Hematopoietic multipotent progenitor cell treated with erythropoietin and hydrocortisone succinate and interleukin-3 and kit ligand, for 15 days (in vitro differentiated cells): ENCODE data around the gene PRPF19.
A peak's percentile ranks its signal among the peaks of the same experiment; 100 is the strongest.

ENCODE experiments used
- DNase-seq: peaks from one replicate; pipeline ENCODE4 v3.0.0-alpha.2; 2015; ENCODE audit warnings: low spot score

The PRPF19 gene

DNA sequence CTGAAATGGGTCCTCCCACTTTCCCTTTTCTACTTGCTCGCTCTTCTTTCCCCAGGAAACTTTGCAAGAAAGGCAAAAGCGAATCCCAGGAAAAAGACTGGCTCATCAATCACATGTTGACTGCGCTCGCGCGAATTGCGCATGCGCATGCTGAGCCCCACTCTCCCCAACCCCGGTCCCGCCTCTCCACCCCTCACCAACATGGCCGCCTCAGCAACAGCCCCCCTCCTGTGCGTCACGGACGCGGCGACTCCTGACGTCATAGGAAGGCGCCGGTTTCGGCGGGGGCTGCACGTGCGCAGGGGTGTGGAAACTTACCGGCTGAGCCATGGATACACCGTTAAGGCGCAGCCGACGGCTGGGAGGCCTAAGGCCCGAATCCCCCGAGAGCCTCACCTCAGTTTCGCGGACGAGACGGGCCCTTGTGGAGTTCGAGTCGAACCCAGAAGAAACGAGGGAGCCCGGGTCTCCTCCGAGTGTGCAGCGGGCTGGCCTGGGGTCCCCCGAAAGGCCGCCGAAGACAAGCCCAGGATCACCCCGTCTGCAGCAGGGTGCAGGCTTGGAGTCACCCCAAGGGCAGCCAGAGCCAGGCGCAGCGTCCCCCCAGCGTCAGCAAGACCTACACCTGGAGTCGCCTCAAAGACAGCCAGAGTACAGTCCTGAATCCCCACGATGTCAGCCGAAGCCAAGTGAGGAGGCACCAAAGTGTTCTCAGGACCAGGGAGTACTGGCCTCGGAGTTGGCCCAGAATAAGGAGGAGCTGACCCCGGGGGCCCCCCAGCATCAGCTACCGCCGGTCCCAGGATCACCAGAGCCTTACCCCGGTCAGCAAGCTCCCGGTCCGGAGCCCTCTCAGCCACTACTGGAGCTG is 64.4 kb downstream of the PRPF19 start, which contains the start of gene CCDC86:
Gene CCDC86 (plus strand): TSS at position 317 of the 871 bp plus-strand sequence. CDS start 12 bp downstream, at position 329.
- DNase-seq, result peak; percentile 93
